MM.1S (cell line): ENCODE results near the gene TMPRSS7.

Experiments
- DNase-seq: peaks from one replicate; pipeline ENCODE4 v3.0.0-alpha.2; 2015
- H2AFZ ChIP-seq: fragments of 300-600 bp; sonication (generic); 2 replicates; pipeline ENCODE4 v1.6.0; 2016; ENCODE audit warnings: antibody characterized with exemption, low read length
- H3F3A ChIP-seq: fragments of 300-600 bp; sonication (generic); 2 replicates; pipeline ENCODE4 v1.6.1; 2016; ENCODE audit warnings: mild to moderate bottlenecking, antibody characterized with exemption, low read length, moderate library complexity, mixed read lengths; ENCODE audit not compliant: insufficient read depth
- H3K27ac ChIP-seq: fragments of 300-600 bp; sonication (generic); 2 replicates; pipeline ENCODE4 v1.5.1; 2016; ENCODE audit warnings: mild to moderate bottlenecking, low read length
- H3K27me3 ChIP-seq: fragments of 300-600 bp; sonication (generic); replicated peaks from 2 replicates; pipeline ENCODE4 v1.6.0; 2016; ENCODE audit warnings: low read length; ENCODE audit not compliant: insufficient read depth
- H3K36me3 ChIP-seq: fragments of 300-600 bp; sonication (generic); replicated peaks from 2 replicates; pipeline ENCODE4 v1.6.1; 2016; ENCODE audit warnings: mild to moderate bottlenecking, low read length, mixed read lengths; ENCODE audit not compliant: insufficient read depth
- H3K4me1 ChIP-seq: fragments of 300-600 bp; sonication (generic); 2 replicates; pipeline ENCODE4 v1.6.1; 2016; ENCODE audit warnings: low read length, mixed read lengths
- H3K4me2 ChIP-seq: fragments of 300-600 bp; sonication (generic); 2 replicates; pipeline ENCODE4 v1.6.0; 2016; ENCODE audit warnings: low read depth, low read length
- H3K4me3 ChIP-seq: fragments of 300-600 bp; sonication (generic); 2 replicates; pipeline ENCODE4 v1.5.1; 2016; ENCODE audit warnings: low read length, mixed read lengths
- H3K79me2 ChIP-seq: fragments of 300-600 bp; sonication (generic); 2 replicates; pipeline ENCODE4 v1.6.1; 2016; ENCODE audit warnings: mixed run types, low read length, mixed read lengths
- H3K9ac ChIP-seq: fragments of 300-600 bp; sonication (generic); 2 replicates; pipeline ENCODE4 v1.6.1; 2016; ENCODE audit warnings: low read length, mixed read lengths
- H3K9me2 ChIP-seq: fragments of 300-600 bp; sonication (generic); replicated peaks from 2 replicates; pipeline ENCODE4 v1.6.1; 2016; ENCODE audit warnings: mild to moderate bottlenecking, low read length, mixed read lengths; ENCODE audit not compliant: insufficient read depth
- H3K9me3 ChIP-seq: fragments of 300-600 bp; sonication (generic); replicated peaks from 2 replicates; pipeline ENCODE4 v1.6.1; 2016; ENCODE audit warnings: mild to moderate bottlenecking, low read length, mixed read lengths; ENCODE audit not compliant: insufficient read depth
- H4K20me1 ChIP-seq: fragments of 300-600 bp; sonication (generic); 2 replicates; pipeline ENCODE4 v1.6.1; 2016; ENCODE audit warnings: mild to moderate bottlenecking, low read length, moderate library complexity, mixed read lengths; ENCODE audit not compliant: insufficient read depth
- EZH2 ChIP-seq: fragments of 300-600 bp; sonication (generic); optimal IDR thresholded peaks from 2 replicates; pipeline ENCODE3; 2017; ENCODE audit warnings: low read depth, mild to moderate bottlenecking, antibody characterized with exemption, low read length, mixed read lengths
- EZH2phosphoT487 ChIP-seq: fragments of 300-600 bp; sonication (generic); IDR thresholded peaks from 2 replicates; pipeline ENCODE4 v1.6.1; 2018; ENCODE audit warnings: antibody characterized with exemption, low read length
- TF ChIP-seq, protein P1 (sequence below): fragments of 300-600 bp; sonication (generic); IDR thresholded peaks from 2 replicates; pipeline ENCODE4 v1.5.1; 2016; ENCODE audit warnings: antibody characterized with exemption, low read length, mixed read lengths

Gene TMPRSS7

DNA sequence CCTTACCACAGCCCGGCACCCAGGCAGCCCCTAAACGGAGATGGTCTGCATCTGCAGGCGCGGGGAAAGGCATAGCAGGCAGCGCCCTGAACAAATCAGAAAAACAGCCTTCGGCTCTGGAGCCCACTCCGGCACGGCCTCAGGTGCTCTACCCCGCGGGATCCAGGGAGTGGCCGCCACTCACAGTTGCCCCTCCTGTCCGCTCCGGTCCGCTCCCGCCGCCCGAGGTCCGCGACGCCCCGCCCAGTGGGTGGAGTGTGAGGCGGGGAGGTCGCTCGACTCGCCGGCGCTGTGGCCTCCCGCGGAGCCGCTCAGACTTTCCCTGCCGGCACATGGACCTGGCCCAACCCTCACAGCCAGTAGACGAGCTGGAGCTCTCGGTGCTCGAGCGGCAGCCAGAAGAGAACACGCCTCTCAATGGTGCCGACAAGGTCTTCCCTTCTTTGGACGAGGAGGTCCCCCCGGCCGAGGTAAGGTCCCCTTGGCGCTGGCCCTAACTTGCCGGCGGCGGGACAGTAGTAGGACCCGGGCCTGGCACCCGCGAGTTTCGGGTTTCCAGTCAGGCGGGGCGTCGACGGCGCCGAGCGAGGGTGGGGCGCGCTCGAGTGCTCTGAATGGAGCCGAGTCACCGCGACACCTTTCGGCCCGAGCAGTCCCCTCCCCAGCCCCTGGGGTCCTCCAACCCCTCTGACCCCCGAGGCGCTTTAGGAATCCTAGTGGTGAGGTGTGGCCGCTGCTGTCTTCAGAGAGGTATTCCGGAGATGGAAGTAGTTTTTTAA is 51.7 kb downstream of the TMPRSS7 start, which contains the start of gene C3orf52:
C3orf52 (plus strand) TSS at position 314 of the 779 bp plus-strand sequence; CDS start at position 333, 19 bp downstream.
- peak within 1 kb of the TSS; percentile 66 for H3K9ac ChIP-seq

DNA sequence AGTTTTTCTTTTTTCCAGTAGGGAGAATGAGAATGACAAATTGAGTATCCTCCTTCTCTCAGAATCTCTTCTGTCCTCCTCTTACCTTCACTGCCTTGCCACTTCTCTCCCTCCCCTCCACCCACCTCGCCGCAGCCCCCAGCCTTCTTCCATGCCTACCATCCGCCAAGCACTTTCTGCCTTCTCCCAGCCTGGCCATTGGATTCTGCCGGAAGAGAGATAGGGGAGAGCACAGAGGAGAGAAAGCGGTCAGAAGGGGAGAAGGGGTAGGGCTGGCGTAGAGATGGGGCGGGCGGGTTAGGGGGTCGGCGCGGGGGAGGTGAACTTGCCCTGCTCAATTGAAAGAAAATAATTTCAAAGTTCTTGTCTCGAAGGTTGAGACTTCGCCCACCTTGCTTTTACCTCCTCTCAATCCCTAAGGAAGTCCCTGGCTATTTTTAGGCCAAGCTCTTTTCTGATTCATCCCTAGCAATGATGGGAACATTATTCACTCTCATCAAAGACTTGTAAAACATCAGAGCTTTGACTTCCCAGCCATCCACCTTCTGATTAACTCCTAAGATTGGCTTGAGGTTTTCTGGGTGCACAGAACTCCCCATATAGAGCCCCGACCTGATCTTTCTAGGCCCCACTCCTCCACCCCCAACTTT is 52.5 kb downstream of the TMPRSS7 start:
- H4K20me1 ChIP-seq: no peaks in the 10 kb centered on the region
- no peaks in the 10 kb centered on the region for H3K36me3 ChIP-seq
- no peak for TF ChIP-seq EZH2phosphoT487
- TF ChIP-seq EZH2: no peak
- TF ChIP-seq, protein P1, sequence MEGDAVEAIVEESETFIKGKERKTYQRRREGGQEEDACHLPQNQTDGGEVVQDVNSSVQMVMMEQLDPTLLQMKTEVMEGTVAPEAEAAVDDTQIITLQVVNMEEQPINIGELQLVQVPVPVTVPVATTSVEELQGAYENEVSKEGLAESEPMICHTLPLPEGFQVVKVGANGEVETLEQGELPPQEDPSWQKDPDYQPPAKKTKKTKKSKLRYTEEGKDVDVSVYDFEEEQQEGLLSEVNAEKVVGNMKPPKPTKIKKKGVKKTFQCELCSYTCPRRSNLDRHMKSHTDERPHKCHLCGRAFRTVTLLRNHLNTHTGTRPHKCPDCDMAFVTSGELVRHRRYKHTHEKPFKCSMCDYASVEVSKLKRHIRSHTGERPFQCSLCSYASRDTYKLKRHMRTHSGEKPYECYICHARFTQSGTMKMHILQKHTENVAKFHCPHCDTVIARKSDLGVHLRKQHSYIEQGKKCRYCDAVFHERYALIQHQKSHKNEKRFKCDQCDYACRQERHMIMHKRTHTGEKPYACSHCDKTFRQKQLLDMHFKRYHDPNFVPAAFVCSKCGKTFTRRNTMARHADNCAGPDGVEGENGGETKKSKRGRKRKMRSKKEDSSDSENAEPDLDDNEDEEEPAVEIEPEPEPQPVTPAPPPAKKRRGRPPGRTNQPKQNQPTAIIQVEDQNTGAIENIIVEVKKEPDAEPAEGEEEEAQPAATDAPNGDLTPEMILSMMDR: no peak
- H3K9ac ChIP-seq: peak overlapping the region; percentile 66
- H3K9me2 ChIP-seq: no peaks in the 10 kb centered on the region
- H2AFZ ChIP-seq: peak overlapping the region; percentile 77
- no peaks in the 10 kb centered on the region; the same call in 1 of the 2 replicates for H3K27me3 ChIP-seq
- H3F3A ChIP-seq: peaks cover 38% of the 10 kb centered on the region
- no peaks in the 10 kb centered on the region for H3K9me3 ChIP-seq
- peak overlapping the region; percentile 93 for H3K4me2 ChIP-seq
- H3K27ac ChIP-seq: peak overlapping the region; percentile 59; the same call in 1 of the 2 replicates
- peaks cover 38% of the 10 kb centered on the region for H3K4me1 ChIP-seq
- peaks cover 32% of the 10 kb centered on the region for H3K79me2 ChIP-seq
- peak overlapping the region; percentile 69 for H3K4me3 ChIP-seq
- no peak for DNase-seq

More for the DNA sequence above, 51.7 kb downstream of the TMPRSS7 start, which contains the start of gene C3orf52:
- H3K79me2 ChIP-seq: peaks cover 30% of the 10 kb centered on the region
- no peaks in the 10 kb centered on the region for H3K36me3 ChIP-seq
- no peaks in the 10 kb centered on the region; the same call in 1 of the 2 replicates for H3K27me3 ChIP-seq
- TF ChIP-seq, protein P1: 0 out of 2 replicates have a peak, but pooled peaks have one; percentile 9
- TF ChIP-seq EZH2 (no peak), EZH2phosphoT487 (no peak)
- no peaks in the 10 kb centered on the region for H3K9me3 ChIP-seq
- peaks cover 33% of the 10 kb centered on the region for H3F3A ChIP-seq
- peak within 1 kb of the TSS; percentile 69 for H3K4me3 ChIP-seq
- peak; percentile 84 for DNase-seq
- H3K4me2 ChIP-seq: peak within 1 kb of the TSS; percentile 93
- H3K9me2 ChIP-seq: no peaks in the 10 kb centered on the region
- H2AFZ ChIP-seq: peak within 1 kb of the TSS; percentile 77
- no peaks in the 10 kb centered on the region for H4K20me1 ChIP-seq
- H3K27ac ChIP-seq: peak within 1 kb of the TSS; percentile 59; the same call in 1 of the 2 replicates
- peaks cover 32% of the 10 kb centered on the region for H3K4me1 ChIP-seq

DNA sequence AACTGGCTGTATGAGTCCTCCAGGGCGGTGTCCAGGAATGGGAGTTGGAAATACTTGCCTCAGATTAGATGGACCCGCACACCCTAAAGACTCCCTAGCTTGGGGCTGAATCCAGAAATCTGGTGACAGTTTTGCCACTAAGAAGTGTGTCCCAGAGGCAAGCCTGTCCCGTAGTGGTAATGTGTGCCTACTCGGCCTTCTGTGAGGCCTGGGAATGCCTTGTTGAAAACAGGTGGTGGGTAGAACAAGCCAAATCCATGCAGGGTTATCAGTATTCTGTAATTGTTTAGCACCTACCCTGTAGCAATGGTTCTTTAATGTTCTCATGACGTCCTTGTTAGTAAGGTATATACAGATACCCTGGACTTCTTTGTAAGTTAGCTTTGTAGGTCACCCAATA is 53.2 kb downstream of the TMPRSS7 start:
- H3K36me3 ChIP-seq: no peaks in the 10 kb centered on the region
- H4K20me1 ChIP-seq: no peaks in the 10 kb centered on the region
- H3K27me3 ChIP-seq: no peaks in the 10 kb centered on the region; the same call in 1 of the 2 replicates
- peaks cover 45% of the 10 kb centered on the region for H3K4me1 ChIP-seq
- TF ChIP-seq EZH2 (no peak), EZH2phosphoT487 (no peak)
- TF ChIP-seq, protein P1: no peak
- peaks cover 38% of the 10 kb centered on the region for H3K79me2 ChIP-seq
- no peak for DNase-seq
- peak overlapping the region; percentile 69 for H3K4me3 ChIP-seq
- no peak overlapping the region for H3K27ac ChIP-seq
- H3F3A ChIP-seq: peaks cover 46% of the 10 kb centered on the region
- H3K4me2 ChIP-seq: peak overlapping the region; percentile 93
- no peaks in the 10 kb centered on the region for H3K9me3 ChIP-seq
- H3K9me2 ChIP-seq: no peaks in the 10 kb centered on the region
- no peak overlapping the region for H2AFZ ChIP-seq
- no peak overlapping the region for H3K9ac ChIP-seq
